T follicular helper cell (primary cell): ENCODE data around the gene NUP50.

Experiments
- DNase-seq: peaks from one replicate; pipeline ENCODE4 v3.0.0-alpha.2; 2020; ENCODE audit warnings: low read depth

NUP50 gene

DNA sequence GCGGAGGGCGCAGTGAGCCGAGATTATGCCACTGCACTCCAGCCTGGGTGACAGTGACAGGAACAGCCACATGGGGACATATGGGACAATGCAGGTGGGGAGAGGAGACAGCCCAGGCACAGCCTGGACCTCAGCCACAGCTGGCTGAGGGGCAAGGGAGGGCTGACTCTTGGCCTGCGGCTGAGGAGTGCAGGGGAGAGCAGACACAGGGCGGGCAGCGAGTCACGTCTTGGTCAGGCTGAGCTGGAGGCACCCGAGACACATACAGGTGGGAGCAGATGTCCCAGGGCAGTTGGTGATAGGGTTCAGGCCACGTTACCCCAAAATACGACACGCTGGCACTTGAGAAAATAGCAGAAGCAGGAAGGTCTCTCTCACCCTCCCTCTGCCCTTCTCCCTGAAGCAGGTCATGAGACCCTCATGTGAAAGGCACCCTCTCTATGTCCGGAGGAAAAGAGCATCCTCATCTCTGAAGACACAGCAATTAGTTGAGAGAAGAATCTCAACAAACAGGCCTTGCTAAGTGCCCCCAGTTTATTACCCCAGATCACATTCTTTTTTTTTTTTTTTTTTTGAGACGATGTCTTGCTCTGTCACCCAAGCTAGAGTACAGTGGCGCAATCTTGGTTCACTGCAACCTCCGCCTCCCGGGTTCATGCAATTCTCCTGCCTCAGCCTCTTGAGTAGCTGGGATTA is 66.4 kb downstream of the NUP50 start:
- no peak for DNase-seq

DNA sequence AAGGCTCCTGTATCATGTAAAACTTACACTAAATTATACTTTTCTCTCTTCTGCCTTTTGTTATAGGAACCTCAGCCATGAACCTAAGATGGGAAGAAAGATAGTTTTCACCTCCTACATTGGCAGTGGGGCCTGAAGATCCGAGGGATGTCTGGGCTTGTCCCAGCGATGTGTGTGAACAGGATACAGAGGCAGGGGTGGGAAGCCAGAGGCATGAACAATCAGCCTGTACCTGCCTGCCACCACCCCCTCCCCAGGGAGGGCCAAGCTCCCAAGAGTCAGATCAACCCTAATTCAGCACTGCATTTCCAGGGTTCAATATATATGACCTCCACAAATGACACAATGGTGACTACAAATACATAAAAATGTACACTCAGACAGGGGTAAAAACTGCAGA is 67.6 kb downstream of the NUP50 start:
- DNase-seq, result no peak

DNA sequence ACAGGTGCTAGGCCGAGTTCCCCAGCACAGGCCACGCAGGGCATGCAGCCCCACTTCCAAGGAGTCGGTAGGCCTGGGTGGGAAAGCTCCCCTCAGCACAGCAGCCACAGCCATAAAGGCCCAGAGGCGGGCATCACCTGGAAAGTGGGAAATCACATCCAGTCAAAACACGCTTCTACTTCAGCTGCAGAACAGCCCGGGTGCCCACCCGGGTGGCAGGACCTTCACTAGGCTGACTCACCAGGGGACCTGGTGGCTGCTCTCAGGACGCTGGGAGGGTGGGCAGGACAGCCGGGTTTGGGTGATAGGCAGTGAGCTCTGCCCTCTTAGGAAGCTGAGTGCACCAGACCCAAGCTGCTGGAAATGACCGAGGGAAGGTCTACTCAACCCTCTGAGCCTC is 69.7 kb downstream of the NUP50 start:
- no peak for DNase-seq

DNA sequence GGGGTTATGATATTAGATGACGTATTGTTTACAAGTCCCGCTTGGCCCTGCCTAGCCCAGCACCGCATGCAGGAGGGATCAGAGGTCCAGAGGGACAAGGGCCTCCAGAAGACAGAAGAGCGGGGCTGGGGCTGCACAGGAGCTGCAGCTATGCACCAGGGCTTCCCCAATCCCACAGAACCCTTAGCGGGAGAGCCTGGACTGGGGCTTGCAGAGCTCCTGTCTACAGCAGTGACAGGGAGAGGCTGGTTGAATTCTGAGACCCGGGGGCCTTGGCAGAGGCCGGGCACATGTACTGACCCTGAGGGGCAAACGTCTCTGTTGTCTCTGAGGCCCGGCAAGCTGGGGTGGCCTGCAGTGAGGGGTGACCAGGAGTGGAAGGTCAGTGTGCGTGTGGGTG is 70.1 kb downstream of the NUP50 start:
- DNase-seq, result no peak

DNA sequence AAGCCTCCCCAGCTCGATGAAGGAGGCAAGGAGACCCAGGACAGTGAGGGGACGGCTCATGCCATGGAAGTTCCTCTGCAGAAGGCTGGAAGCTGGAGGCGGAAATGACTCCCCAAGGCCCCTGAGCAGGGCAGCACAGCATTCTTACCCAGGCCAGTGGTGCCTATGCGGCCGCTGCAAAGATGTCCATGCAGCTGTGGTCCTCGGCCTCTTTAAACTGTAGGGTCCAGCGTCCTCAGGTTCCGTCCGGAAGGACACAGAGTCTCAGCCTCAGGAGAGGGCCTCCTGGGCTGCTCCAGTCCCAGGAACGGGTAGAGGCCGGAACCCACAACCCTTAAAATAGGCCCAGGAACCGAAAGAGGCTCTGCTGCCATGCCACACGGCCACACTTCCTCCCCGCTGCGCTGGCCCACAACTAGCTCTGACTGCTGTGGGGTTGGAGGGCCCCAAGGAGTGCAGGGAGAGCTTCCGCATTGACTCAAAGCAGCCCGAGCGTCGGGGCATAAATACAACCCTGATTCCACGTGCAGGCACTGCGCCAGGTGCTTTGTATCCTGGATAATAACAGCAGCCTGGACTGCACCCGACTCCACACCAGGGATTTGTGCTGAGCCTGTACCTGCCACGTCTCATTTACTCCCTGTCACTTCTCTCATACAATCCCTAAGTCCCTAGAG is 71.5 kb downstream of the NUP50 start:
- no peak for DNase-seq

DNA sequence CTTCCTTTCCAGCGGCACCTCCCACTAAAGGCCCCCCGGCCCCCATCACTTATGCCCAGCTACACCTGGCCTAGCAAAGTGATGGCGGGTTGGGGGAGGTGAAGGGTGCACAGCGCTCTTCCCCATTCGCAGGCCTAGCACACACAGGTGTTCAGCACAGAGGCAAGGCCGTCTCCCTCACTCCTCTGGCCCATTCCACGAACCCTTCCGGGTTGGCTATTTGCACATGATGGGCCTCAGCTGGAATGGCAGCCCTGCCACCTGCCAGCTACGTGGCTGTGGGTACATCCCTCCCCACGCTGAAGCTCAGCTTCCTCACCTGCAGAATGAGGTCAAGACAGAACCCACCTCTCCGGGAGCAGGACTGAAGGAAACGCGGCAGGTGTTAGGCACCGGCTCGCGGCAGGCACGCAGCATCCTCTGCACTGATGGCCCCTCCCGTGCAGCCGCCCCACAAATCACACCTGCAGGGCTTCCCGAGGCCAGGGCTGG is 72.2 kb downstream of the NUP50 start:
- DNase-seq, result no peak

DNA sequence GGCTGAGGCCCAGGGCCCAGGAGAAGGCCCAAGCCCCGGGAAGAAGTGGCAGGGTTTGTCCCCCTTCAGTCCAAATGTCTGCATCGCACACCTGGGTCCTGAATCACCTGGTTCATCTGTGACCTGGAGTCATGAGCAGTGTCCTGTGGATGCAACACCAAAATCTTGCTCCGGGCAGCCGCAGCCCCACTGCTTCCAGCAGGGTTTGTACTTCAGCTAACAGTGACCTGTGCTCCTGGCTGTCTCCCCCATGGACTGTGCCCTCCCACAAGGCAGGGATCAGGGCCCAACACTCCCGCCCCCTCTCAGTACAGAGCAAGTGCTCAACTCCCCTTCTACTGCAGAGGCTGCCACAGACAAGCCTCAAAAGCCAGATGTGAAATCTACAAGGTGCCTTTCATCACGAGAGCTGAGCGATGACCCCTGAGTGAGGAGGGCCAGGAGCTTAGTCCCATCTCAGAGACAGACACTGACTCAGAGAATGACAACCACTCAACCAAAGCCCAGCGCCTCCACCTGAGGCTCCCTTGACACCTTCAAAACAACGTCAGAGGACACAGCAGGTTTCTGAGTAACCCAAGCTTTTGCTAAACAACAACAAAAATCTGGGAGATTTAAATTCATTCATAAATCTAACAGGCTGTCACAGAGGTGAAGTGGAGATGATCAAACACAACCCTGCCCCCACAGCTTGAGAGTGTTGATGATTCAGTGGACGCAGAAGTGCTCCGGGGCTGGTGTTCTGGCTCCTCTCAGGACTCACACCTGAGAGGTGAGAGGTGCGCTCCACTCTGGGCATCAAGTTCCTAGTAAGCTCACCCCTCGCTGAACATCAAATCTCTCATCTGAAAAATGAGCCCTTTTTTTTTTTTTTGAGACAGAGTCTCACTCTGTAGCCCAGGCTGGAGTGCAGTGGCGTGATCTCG is 73.6 kb downstream of the NUP50 start:
- DNase-seq, result no peak
